Type B pancreatic cell (in vitro differentiated cells): ENCODE data around the gene SLC2A14. TPM values are rescaled to one million over a fixed set of nuclear protein-coding genes. Genes with fewer than 3 reads are reported as not detected.

Source experiments
- DNase-seq: peaks from one replicate; pipeline ENCODE4 v3.0.0; 2021; ENCODE audit warnings: mixed read lengths; ENCODE audit not compliant: unreplicated experiment; ENCODE audit errors: extremely low spot score
- H3K27ac Mint-ChIP-seq: 2 replicates; pipeline ENCODE4 v1.8.0; 2021; ENCODE audit warnings: mild to moderate bottlenecking, mixed read lengths
- H3K27me3 Mint-ChIP-seq: 2 replicates; pipeline ENCODE4 v1.8.0; 2021; ENCODE audit warnings: mixed read lengths
- H3K36me3 Mint-ChIP-seq: 2 replicates; pipeline ENCODE4 v1.8.0; 2021; ENCODE audit warnings: mixed read lengths
- H3K4me1 Mint-ChIP-seq: one replicate; pipeline ENCODE4 v1.8.0; 2021; ENCODE audit warnings: mixed read lengths; ENCODE audit not compliant: unreplicated experiment
- H3K4me3 Mint-ChIP-seq: 2 replicates; pipeline ENCODE4 v1.8.0; 2021; ENCODE audit warnings: mild to moderate bottlenecking, mixed read lengths
- H3K9me3 Mint-ChIP-seq: 2 replicates; pipeline ENCODE4 v1.8.0; 2021; ENCODE audit warnings: mixed read lengths
- CTCF ChIP-seq: fragments of 200-600 bp; sonication (generic); conservative IDR thresholded peaks from 2 replicates; pipeline ENCODE4 v1.5.0; 2021; ENCODE audit warnings: antibody characterized with exemption, mild to moderate bottlenecking
- total RNA-seq: library from RNA; stranded (reverse); gene quantifications from 2 replicates; pipeline ENCODE4 v1.2.1, GENCODE V29; 2021; ENCODE audit warnings: low replicate concordance

Gene SLC2A14
- total RNA-seq, 1 donor from 2014 or later, result 7.0 TPM

GRCh38 chr12:7769999-7770398 is 102.7 kb downstream of the SLC2A14 start:
- Mint-ChIP-seq H3K4me3 (no peak overlapping the region), H3K4me1 (no peaks in the 10 kb centered on the region), H3K27ac (no peak overlapping the region), H3K36me3 (peaks cover 4% of the 10 kb centered on the region), H3K9me3 (peaks cover 4% of the 10 kb centered on the region), H3K27me3 (no peaks in the 10 kb centered on the region)
- TF ChIP-seq CTCF, result no peak
- DNase-seq, result no peak

Other genes with a start within 250 kb of the SLC2A14 start
- not detected in 2 replicates for gene APOBEC1, start 207.0 kb downstream of the SLC2A14 start, total RNA-seq
- gene GDF3, start 177.1 kb downstream of the SLC2A14 start, total RNA-seq, result not detected in 2 replicates
- gene DPPA3, start 161.5 kb downstream of the SLC2A14 start, total RNA-seq, result not detected in 2 replicates
- gene CLEC4C, start 125.5 kb downstream of the SLC2A14 start, total RNA-seq, result not detected in 2 replicates
- gene NANOGNB, start 107.7 kb downstream of the SLC2A14 start, total RNA-seq, result not detected in 2 replicates
- not detected in 2 replicates for gene NANOG, start 83.5 kb downstream of the SLC2A14 start, total RNA-seq
- 214 and 2,005 TPM in 2 replicates for gene SLC2A3, start 63.3 kb upstream of the SLC2A14 start, total RNA-seq
- 15.6 and 35.5 TPM in 2 replicates for gene FOXJ2, start 159.8 kb upstream of the SLC2A14 start, total RNA-seq
- not detected in 2 replicates for gene C3AR1, start 193.4 kb upstream of the SLC2A14 start, total RNA-seq
- 26.9 and 61.4 TPM in 2 replicates for gene NECAP1, start 209.4 kb upstream of the SLC2A14 start, total RNA-seq